Testis (tissue), 5 donors: Measurements from ENCODE around the gene MRPL55. TPM values are rescaled to one million over a fixed set of nuclear protein-coding genes. Genes with fewer than 3 reads are reported as not detected.

ENCODE experiments used
- DNase-seq: peaks from one replicate; pipeline ENCODE4 v3.0.0-alpha.2; 2019
- H3K27ac ChIP-seq, 2 donors: fragments of 200-600 bp; sonication (generic); one replicate each; pipeline ENCODE4 v1.5.1; 2019
- H3K27me3 ChIP-seq: fragments of 200-600 bp; sonication (generic); one replicate; pipeline ENCODE4 v1.5.1; 2019
- H3K36me3 ChIP-seq: fragments of 200-600 bp; sonication (generic); one replicate; pipeline ENCODE4 v1.5.1; 2017; ENCODE audit warnings: low read depth; ENCODE audit errors: missing control alignments
- H3K4me1 ChIP-seq: fragments of 200-600 bp; sonication (generic); one replicate; pipeline ENCODE4 v1.5.1; 2019
- H3K4me3 ChIP-seq, 2 donors: fragments of 200-600 bp; sonication (generic); one replicate each; pipeline ENCODE4 v1.5.1; 2017 to 2019
- H3K9me3 ChIP-seq: fragments of 200-600 bp; sonication (generic); one replicate; pipeline ENCODE4 v1.5.1; 2017
- POLR2A ChIP-seq: fragments of 450-650 bp; IDR thresholded peaks from one replicate; pipeline ENCODE4 v1.6.1; 2017; ENCODE audit warnings: antibody characterized with exemption, mild to moderate bottlenecking, moderate library complexity
- WGBS, 2 donors: methylation state at CpG; one replicate each; pipeline ENCODE4 v1.1.5; 2018; 5-methylcytosine and 5-hydroxymethylcytosine counted together
- intact Hi-C: fragments of 100-400 bp; cut with DNase I; formaldehyde crosslinking; loops from one replicate; pipeline ENCODE4 v1.15.1; 2023; ENCODE audit warnings: low total_unique reads
- long read RNA-seq, 2 donors: transcript quantifications; one replicate each; lab custom pipeline, GENCODE V29; 2026
- polyA plus RNA-seq: library from polyadenylated mRNA; stranded (reverse); fragments of 350-450 nt; fragmentation: Illumina TruSeq; extraction: RNeasy Lipid Tissue Mini Kit (QIAGEN cat#74804); gene quantifications from one replicate; pipeline ENCODE4 v1.2.3, GENCODE V29; 2014; ENCODE audit warnings: low read depth, low replicate concordance; ENCODE audit not compliant: insufficient read depth
- total RNA-seq, 2 donors: library from RNA; depleted of rRNA; stranded (reverse); fragments of >200 nt; gene quantifications; one replicate each; pipeline ENCODE4 v1.2.3, GENCODE V29; 2016
- TF ChIP-seq, protein P1 (sequence below), 3 experiments: fragments of 450-650 bp in 2 of 3; fragments of 200-600 bp in 1 of 3; sonication (generic) in 1 of 3; IDR thresholded peaks; one replicate each; pipeline ENCODE4 v1.5.1; 2016 to 2019; ENCODE audit warnings: antibody characterized with exemption in 3 of 3, mild to moderate bottlenecking in 2 of 3, moderate library complexity in 1 of 3

The MRPL55 gene
- total RNA-seq (100 to 1,000 TPM; 102 to 121 TPM), polyA plus RNA-seq (63.1 TPM)
- long read RNA-seq, donor 1, transcript MRPL55-204 (4 exons, 661 nt) = major isoform, 9 of 34 reads
- long read RNA-seq, donor 1, transcript MRPL55-225 (2 exons, 848 nt) = minor isoform, 6 of 34 reads
- long read RNA-seq, donor 1, transcript MRPL55-203 (5 exons, 744 nt) = minor isoform, 8 of 34 reads
- long read RNA-seq, donor 1, partial matches to known transcripts = 0 of 34 reads
- long read RNA-seq, donor 1, other reads (novel, unspliced or antisense) = 0 of 34 reads
- long read RNA-seq, donor 2, transcript MRPL55-203 (5 exons, 744 nt) = major isoform, 5 of 15 reads
- long read RNA-seq, donor 2, partial matches to known transcripts = 0 of 15 reads
- long read RNA-seq, donor 2, other reads (novel, unspliced or antisense) = 0 of 15 reads

DNA sequence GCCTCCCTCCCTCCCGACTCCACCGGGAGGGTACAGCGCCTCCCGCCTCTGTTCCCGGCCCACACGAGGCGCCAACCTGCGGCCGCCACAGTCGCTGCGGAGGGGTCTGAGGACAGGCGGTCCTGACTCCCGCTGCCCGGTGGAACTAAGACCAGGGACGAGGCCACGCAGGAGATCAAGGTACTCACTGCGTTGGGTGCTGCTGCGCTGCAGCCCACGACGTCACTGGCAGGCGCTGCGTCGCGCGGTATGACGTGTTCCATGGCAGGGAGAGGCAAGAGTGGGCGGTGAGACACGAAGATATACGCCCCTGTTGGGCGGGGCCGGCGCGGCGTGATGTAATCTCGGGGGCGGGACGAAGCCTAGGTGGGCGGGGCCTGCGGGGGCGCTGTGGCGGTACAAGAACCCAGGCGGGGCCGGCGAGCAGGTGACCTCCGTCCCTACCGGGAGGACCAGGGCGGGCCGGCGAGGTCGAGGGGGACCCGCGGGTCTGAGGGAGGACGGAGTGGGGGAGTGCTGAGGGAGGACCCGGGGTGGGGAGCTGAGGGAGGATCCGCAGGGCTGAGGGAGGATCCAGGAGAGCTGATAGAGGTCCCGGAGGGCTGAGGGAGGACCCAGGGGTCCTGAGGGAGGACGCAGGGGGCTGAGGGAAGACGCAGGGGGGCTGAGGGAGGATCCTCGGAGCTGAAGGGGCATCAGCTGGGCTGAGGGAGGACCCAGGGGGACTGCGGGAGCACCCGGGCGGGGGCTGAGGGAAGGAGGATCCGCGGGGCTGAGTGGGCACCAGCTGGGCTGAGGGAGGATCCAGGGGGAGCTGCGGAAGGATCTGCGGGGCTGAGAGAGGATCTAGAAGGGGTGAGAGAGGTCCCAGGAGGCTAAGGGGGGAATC is at the start of gene MRPL55:
MRPL55 (minus strand) TSS at position 227 of the 889 bp plus-strand sequence. CDS start 1,039 bp downstream, outside the sequence.
- Histone ChIP-seq H3K36me3 (no peaks in the 10 kb centered on the region), H3K4me3 (peak within 1 kb of the TSS; percentile 75 to 92), H3K27ac (peak within 1 kb of the TSS; percentile 96 to 98), H3K4me1 (peaks cover 15% of the 10 kb centered on the region), H3K9me3 (no peaks in the 10 kb centered on the region), H3K27me3 (no peaks in the 10 kb centered on the region)
- TF ChIP-seq, protein P1, sequence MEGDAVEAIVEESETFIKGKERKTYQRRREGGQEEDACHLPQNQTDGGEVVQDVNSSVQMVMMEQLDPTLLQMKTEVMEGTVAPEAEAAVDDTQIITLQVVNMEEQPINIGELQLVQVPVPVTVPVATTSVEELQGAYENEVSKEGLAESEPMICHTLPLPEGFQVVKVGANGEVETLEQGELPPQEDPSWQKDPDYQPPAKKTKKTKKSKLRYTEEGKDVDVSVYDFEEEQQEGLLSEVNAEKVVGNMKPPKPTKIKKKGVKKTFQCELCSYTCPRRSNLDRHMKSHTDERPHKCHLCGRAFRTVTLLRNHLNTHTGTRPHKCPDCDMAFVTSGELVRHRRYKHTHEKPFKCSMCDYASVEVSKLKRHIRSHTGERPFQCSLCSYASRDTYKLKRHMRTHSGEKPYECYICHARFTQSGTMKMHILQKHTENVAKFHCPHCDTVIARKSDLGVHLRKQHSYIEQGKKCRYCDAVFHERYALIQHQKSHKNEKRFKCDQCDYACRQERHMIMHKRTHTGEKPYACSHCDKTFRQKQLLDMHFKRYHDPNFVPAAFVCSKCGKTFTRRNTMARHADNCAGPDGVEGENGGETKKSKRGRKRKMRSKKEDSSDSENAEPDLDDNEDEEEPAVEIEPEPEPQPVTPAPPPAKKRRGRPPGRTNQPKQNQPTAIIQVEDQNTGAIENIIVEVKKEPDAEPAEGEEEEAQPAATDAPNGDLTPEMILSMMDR (IDR thresholded peaks at IDR 0.05) = peak in 1 of 3 experiments; percentile 13
- peak; percentile 78 for TF ChIP-seq POLR2A
- intact Hi-C loops = no loop called here
- DNase-seq = peak; percentile 99
- WGBS, 2 donors = 1% methylated on average over 46 to 66 of the region's 66 CpGs

DNA sequence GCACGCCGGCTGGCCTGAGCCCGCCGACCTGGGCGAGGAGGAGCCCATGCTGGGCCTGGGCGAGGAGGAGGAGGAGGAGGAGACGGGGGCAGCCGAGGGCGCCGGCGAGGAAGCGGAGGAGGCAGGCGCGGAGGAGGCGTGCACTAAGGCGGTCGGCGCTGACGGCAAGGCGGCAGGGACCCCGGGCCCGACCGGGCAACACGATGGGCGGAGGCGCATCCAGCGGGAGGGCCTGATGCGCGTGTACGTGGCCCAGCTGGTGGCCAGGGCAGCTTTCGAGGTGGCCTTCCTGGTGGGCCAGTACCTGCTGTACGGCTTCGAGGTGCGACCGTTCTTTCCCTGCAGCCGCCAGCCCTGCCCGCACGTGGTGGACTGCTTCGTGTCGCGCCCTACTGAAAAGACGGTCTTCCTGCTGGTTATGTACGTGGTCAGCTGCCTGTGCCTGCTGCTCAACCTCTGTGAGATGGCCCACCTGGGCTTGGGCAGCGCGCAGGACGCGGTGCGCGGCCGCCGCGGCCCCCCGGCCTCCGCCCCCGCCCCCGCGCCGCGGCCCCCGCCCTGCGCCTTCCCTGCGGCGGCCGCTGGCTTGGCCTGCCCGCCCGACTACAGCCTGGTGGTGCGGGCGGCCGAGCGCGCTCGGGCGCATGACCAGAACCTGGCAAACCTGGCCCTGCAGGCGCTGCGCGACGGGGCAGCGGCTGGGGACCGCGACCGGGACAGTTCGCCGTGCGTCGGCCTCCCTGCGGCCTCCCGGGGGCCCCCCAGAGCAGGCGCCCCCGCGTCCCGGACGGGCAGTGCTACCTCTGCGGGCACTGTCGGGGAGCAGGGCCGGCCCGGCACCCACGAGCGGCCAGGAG is 49.3 kb upstream of the MRPL55 start:
- Histone ChIP-seq H3K4me1 (peaks cover 11% of the 10 kb centered on the region), H3K4me3 (no peak overlapping the region), H3K36me3 (no peaks in the 10 kb centered on the region), H3K27me3 (no peaks in the 10 kb centered on the region), H3K27ac (no peak overlapping the region), H3K9me3 (no peaks in the 10 kb centered on the region)
- no peak for DNase-seq
- intact Hi-C loops = no loop called here
- WGBS, 2 donors = 63 to 65% methylated on average over 37 to 82 of the region's 98 CpGs
- TF ChIP-seq POLR2A = no peak
- TF ChIP-seq, protein P1 (IDR thresholded peaks at IDR 0.05) = no peak

DNA sequence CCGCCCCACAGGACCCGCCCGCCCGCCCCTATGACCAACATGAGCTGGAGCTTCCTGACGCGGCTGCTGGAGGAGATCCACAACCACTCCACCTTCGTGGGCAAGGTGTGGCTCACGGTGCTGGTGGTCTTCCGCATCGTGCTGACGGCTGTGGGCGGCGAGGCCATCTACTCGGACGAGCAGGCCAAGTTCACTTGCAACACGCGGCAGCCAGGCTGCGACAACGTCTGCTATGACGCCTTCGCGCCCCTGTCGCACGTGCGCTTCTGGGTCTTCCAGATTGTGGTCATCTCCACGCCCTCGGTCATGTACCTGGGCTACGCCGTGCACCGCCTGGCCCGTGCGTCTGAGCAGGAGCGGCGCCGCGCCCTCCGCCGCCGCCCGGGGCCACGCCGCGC is 48.6 kb upstream of the MRPL55 start:
- 63 to 85% methylated on average over 39 to 43 of the region's 43 CpGs for WGBS, 2 donors
- peaks cover 7% of the 10 kb centered on the region for H3K4me1 ChIP-seq
- no peak overlapping the region for H3K4me3 ChIP-seq
- no peak for DNase-seq
- H3K27me3 ChIP-seq = no peaks in the 10 kb centered on the region
- intact Hi-C loops = no loop called here
- H3K36me3 ChIP-seq = no peaks in the 10 kb centered on the region
- H3K9me3 ChIP-seq = no peaks in the 10 kb centered on the region
- H3K27ac ChIP-seq = no peak overlapping the region
- TF ChIP-seq, protein P1 (IDR thresholded peaks at IDR 0.05) = no peak
- TF ChIP-seq POLR2A = no peak

DNA sequence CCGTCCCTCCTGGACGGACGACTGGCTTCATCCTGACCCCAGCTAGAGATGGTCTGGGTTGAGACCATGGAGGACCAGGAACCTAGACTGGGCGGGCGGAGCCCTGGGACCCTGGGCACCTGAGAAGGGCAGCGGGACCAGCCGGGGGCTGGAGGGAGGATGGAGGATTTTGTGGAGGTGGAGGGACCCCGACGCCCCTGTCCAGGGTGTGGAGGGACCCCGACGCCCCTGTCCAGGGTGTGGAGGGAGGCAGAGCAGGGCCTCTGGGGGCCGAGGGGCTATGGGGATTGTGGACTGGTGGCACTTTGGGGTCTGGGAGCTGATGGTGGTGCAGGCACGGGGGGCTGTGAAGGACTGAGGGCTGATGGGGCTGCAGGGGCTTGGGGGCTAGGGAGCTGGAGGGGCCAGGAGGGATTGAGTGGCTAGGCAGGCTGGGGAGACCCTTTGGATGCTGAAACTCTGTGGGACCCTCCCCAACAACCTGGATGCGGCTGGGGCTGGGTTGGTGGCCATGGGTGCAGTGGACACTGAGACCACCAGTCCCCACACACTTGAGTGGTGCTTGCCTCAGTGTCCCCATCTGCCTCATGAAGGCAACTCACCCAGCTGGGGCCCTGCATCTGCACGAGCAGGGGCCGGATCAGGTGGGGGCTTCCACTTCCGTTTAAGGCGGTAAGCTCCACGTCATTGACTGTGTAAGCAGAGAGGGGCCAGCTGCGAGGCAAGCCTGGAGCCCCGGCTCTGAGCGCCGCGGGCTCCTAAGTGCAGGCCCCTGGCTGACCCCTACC is 48.0 kb upstream of the MRPL55 start:
- no peaks in the 10 kb centered on the region for H3K9me3 ChIP-seq
- no peaks in the 10 kb centered on the region for H3K27me3 ChIP-seq
- H3K36me3 ChIP-seq = no peaks in the 10 kb centered on the region
- WGBS, 2 donors = 49 to 74% methylated on average over 11 to 24 of the region's 24 CpGs
- no peak for DNase-seq
- TF ChIP-seq, protein P1 (IDR thresholded peaks at IDR 0.05) = no peak
- TF ChIP-seq POLR2A = no peak
- no peak overlapping the region for H3K4me3 ChIP-seq
- intact Hi-C loops = no loop called here
- H3K27ac ChIP-seq = no peak overlapping the region
- peaks cover under 1% of the 10 kb centered on the region for H3K4me1 ChIP-seq
